Nephron (organoid): ENCODE results near the gene ADRA2A.

Experiments used
- H3K27ac Mint-ChIP-seq, 3 experiments: 2 replicates each; pipeline ENCODE4 v1.8.0; 2020; ENCODE audit warnings: mixed read lengths in 3 of 3, mild to moderate bottlenecking in 2 of 3, moderate library complexity in 1 of 3
- H3K27me3 Mint-ChIP-seq: 2 replicates; pipeline ENCODE4 v1.8.0; 2021; ENCODE audit warnings: low read depth, mild to moderate bottlenecking, moderate library complexity, mixed read lengths
- H3K36me3 Mint-ChIP-seq: 2 replicates; pipeline ENCODE4 v1.8.0; 2020; ENCODE audit warnings: low read depth, mixed read lengths
- H3K4me1 Mint-ChIP-seq: 2 replicates; pipeline ENCODE4 v1.8.0; 2020; ENCODE audit warnings: mixed read lengths
- H3K4me3 Mint-ChIP-seq, 3 experiments: 2 replicates each; pipeline ENCODE4 v1.8.0; 2020; ENCODE audit warnings: mild to moderate bottlenecking in 3 of 3, mixed read lengths in 3 of 3, moderate library complexity in 2 of 3
- H3K9me3 Mint-ChIP-seq: 2 replicates; pipeline ENCODE4 v1.8.0; 2020; ENCODE audit warnings: mixed read lengths
- TF ChIP-seq, protein P1 (sequence below), 3 experiments: fragments of 200-600 bp; sonication (generic); IDR thresholded peaks; one replicate each; pipeline ENCODE4 v1.5.0; 2021; ENCODE audit warnings: antibody characterized with exemption in 3 of 3; ENCODE audit not compliant: unreplicated experiment in 3 of 3

The ADRA2A gene

GRCh38 chr10:111102359-111102837 lies 25.6 kb downstream of the ADRA2A start:
- TF ChIP-seq, protein P1, sequence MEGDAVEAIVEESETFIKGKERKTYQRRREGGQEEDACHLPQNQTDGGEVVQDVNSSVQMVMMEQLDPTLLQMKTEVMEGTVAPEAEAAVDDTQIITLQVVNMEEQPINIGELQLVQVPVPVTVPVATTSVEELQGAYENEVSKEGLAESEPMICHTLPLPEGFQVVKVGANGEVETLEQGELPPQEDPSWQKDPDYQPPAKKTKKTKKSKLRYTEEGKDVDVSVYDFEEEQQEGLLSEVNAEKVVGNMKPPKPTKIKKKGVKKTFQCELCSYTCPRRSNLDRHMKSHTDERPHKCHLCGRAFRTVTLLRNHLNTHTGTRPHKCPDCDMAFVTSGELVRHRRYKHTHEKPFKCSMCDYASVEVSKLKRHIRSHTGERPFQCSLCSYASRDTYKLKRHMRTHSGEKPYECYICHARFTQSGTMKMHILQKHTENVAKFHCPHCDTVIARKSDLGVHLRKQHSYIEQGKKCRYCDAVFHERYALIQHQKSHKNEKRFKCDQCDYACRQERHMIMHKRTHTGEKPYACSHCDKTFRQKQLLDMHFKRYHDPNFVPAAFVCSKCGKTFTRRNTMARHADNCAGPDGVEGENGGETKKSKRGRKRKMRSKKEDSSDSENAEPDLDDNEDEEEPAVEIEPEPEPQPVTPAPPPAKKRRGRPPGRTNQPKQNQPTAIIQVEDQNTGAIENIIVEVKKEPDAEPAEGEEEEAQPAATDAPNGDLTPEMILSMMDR (IDR thresholded peaks at IDR 0.05; ENCODE audit: unreplicated experiment in 3 of 3), result no peak
- Mint-ChIP-seq H3K9me3 (no peaks in the 10 kb centered on the region), H3K4me1 (no peaks in the 10 kb centered on the region), H3K36me3 (no peaks in the 10 kb centered on the region), H3K27me3 (peaks cover 13% of the 10 kb centered on the region), H3K27ac (no peak overlapping the region), H3K4me3 (no peak overlapping the region)

DNA sequence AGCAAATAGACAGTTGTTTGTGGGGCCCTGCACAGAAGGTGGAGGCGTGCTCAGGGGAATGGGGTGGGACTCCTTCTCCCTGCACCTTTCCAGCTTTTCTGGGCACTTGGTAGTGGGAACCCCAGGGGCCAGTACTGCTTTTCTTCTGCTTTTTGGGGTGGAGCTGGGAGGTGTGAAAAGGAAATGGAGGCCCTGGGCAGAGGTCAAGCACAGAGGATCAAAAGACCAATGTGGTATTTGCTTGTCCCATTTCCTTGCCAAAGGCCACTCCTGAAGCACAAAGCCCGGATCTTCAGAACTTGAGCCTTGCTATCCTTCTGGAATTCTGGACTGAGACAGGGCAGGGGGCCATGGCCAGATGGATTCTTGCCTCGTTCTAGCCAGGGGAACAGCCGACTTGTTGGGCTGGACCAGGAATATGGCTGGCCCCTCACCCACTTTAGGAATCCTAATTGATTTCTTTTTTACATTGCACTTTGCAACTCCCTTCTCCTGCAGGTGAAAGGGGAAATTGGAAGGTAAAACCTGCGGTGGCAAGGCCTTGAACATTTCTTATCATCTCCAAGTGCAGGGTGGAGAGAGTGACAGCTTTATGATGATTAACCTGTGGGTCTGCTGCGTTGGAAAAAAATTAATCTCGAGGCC lies 26.5 kb downstream of the ADRA2A start:
- TF ChIP-seq, protein P1 (IDR thresholded peaks at IDR 0.05; ENCODE audit: unreplicated experiment in 3 of 3), result no peak
- no peaks in the 10 kb centered on the region for H3K9me3 Mint-ChIP-seq
- no peak overlapping the region for H3K4me3 Mint-ChIP-seq
- no peaks in the 10 kb centered on the region for H3K4me1 Mint-ChIP-seq
- H3K36me3 Mint-ChIP-seq, result no peaks in the 10 kb centered on the region
- H3K27me3 Mint-ChIP-seq, result peaks cover 11% of the 10 kb centered on the region
- no peak overlapping the region for H3K27ac Mint-ChIP-seq

DNA sequence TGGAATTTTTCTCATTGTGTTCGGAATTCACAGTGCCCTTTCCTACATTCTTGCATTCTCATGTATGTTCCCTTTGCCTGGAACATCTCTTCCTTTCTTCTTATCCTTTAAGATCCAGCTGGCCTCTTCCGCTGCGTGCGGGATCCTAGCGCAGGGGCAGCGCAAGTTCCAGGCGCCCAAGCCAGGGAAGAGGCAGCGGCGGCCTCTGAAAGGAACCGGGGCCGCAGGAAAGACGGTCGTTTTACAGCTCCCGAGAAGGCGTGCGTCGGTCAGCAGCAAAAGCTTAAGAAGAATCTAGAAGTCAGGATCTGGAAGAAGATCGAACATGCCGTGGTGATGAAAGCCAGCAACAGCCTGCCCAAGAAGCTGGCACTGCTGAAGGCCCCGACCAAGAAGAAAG lies 28.0 kb downstream of the ADRA2A start:
- Mint-ChIP-seq H3K4me3 (no peak overlapping the region), H3K36me3 (no peaks in the 10 kb centered on the region), H3K4me1 (peaks cover 6% of the 10 kb centered on the region), H3K27me3 (peaks cover 11% of the 10 kb centered on the region), H3K27ac (no peak overlapping the region), H3K9me3 (no peaks in the 10 kb centered on the region)
- TF ChIP-seq, protein P1 (IDR thresholded peaks at IDR 0.05; ENCODE audit: unreplicated experiment in 3 of 3), result no peak

GRCh38 chr10:111106081-111106480 lies 29.3 kb downstream of the ADRA2A start:
- Mint-ChIP-seq H3K4me1 (peaks cover 6% of the 10 kb centered on the region), H3K4me3 (no peak overlapping the region), H3K9me3 (no peaks in the 10 kb centered on the region), H3K36me3 (no peaks in the 10 kb centered on the region), H3K27ac (no peak overlapping the region), H3K27me3 (peaks cover 11% of the 10 kb centered on the region)
- TF ChIP-seq, protein P1 (IDR thresholded peaks at IDR 0.05; ENCODE audit: unreplicated experiment in 3 of 3), result no peak

GRCh38 chr10:111107023-111107422 lies 30.2 kb downstream of the ADRA2A start:
- TF ChIP-seq, protein P1 (IDR thresholded peaks at IDR 0.05; ENCODE audit: unreplicated experiment in 3 of 3), result no peak
- Mint-ChIP-seq H3K36me3 (no peaks in the 10 kb centered on the region), H3K9me3 (no peaks in the 10 kb centered on the region), H3K4me3 (no peak overlapping the region), H3K27ac (no peak overlapping the region), H3K27me3 (peaks cover 7% of the 10 kb centered on the region), H3K4me1 (peaks cover 6% of the 10 kb centered on the region)

DNA sequence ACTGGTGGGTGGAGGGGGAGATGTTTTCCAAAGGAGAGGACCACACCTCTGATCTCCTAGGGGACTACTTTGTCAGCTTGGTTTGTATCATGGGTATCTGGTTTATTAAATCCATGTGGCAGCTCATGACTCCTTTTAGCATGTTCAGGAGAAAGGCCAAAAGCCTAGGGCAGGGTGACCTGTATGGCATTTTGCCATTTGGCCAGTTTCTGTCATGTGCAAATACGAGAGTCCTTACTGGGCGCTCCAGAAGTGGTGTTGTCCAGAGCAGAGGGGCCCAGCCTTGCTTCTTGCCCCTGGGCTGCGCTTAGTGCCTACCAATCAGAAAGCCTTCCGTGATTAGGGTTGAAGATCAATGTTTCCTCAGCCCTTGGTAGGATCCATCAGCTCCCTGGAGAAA lies 31.0 kb downstream of the ADRA2A start:
- TF ChIP-seq, protein P1 (IDR thresholded peaks at IDR 0.05; ENCODE audit: unreplicated experiment in 3 of 3), result no peak
- Mint-ChIP-seq H3K4me1 (peaks cover 6% of the 10 kb centered on the region), H3K27ac (no peak overlapping the region), H3K36me3 (no peaks in the 10 kb centered on the region), H3K4me3 (no peak overlapping the region), H3K9me3 (no peaks in the 10 kb centered on the region), H3K27me3 (peaks cover 5% of the 10 kb centered on the region)
